Stomach smooth muscle (tissue), 2 donors: ENCODE results near the gene POU2F1.

Experiments
- H3K27ac ChIP-seq: one replicate; pipeline ENCODE4 v1.7.0; 2013; ENCODE audit warnings: mild to moderate bottlenecking, low read length, inconsistent platforms
- H3K27me3 ChIP-seq, 2 donors: one replicate each; pipeline ENCODE4 v1.7.0; 2013; ENCODE audit warnings: low read length in 2 of 2; ENCODE audit not compliant: insufficient read depth in 2 of 2, control insufficient read depth in 1 of 2
- H3K36me3 ChIP-seq, 2 donors: one replicate each; pipeline ENCODE4 v1.7.0; 2013; ENCODE audit warnings: low read length in 2 of 2; ENCODE audit not compliant: control insufficient read depth in 2 of 2, insufficient read depth in 2 of 2
- H3K4me1 ChIP-seq: one replicate; pipeline ENCODE4 v1.7.0; 2013; ENCODE audit warnings: low read length; ENCODE audit not compliant: control insufficient read depth, insufficient read depth
- H3K4me3 ChIP-seq, 2 donors: one replicate each; pipeline ENCODE4 v1.7.0; 2013; ENCODE audit warnings: low read length in 2 of 2
- H3K9ac ChIP-seq, 2 donors: one replicate each; pipeline ENCODE4 v1.7.0; 2013; ENCODE audit warnings: low read length in 2 of 2, mild to moderate bottlenecking in 1 of 2
- H3K9me3 ChIP-seq, 2 donors: one replicate each; pipeline ENCODE4 v1.7.0; 2013; ENCODE audit warnings: low read length in 2 of 2; ENCODE audit not compliant: control insufficient read depth in 2 of 2
- donor health status: healthy.
- donor health status: Pancreatic carcinoma.

The POU2F1 gene

GRCh38 chr1:167367705-167368104, 147.0 kb downstream of the POU2F1 start:
- no peak overlapping the region for H3K9ac ChIP-seq
- H3K9me3 ChIP-seq, result no peaks in the 10 kb centered on the region
- no peak overlapping the region for H3K4me3 ChIP-seq
- no peaks in the 10 kb centered on the region for H3K4me1 ChIP-seq
- H3K27ac ChIP-seq, result no peak overlapping the region
- H3K36me3 ChIP-seq, result no peaks in the 10 kb centered on the region
- no peaks in the 10 kb centered on the region for H3K27me3 ChIP-seq

GRCh38 chr1:167369175-167369574, 148.5 kb downstream of the POU2F1 start:
- H3K27ac ChIP-seq, result no peak overlapping the region
- H3K4me3 ChIP-seq, result no peak overlapping the region
- H3K9me3 ChIP-seq, result no peaks in the 10 kb centered on the region
- no peaks in the 10 kb centered on the region for H3K36me3 ChIP-seq
- H3K9ac ChIP-seq, result no peak overlapping the region
- H3K4me1 ChIP-seq, result peaks cover 4% of the 10 kb centered on the region
- H3K27me3 ChIP-seq, result no peaks in the 10 kb centered on the region

- no peak overlapping the region for H3K27ac ChIP-seq
- no peaks in the 10 kb centered on the region for H3K36me3 ChIP-seq
- H3K27me3 ChIP-seq, result no peaks in the 10 kb centered on the region
- peaks cover 5% of the 10 kb centered on the region for H3K4me1 ChIP-seq
- no peak overlapping the region for H3K4me3 ChIP-seq
- no peaks in the 10 kb centered on the region for H3K9me3 ChIP-seq
- H3K9ac ChIP-seq, result no peak overlapping the region
These were observed 149.2 kb downstream of the POU2F1 start for GRCh38 chr1:167369933-167370332.

- no peak overlapping the region for H3K27ac ChIP-seq
- H3K27me3 ChIP-seq, result no peaks in the 10 kb centered on the region
- H3K4me3 ChIP-seq, result no peak overlapping the region
- no peak overlapping the region for H3K9ac ChIP-seq
- H3K9me3 ChIP-seq, result no peaks in the 10 kb centered on the region
- peaks cover 5% of the 10 kb centered on the region for H3K4me1 ChIP-seq
- peaks cover 0 to 3% of the 10 kb centered on the region in 2 donors for H3K36me3 ChIP-seq
These were observed 150.3 kb downstream of the POU2F1 start for GRCh38 chr1:167371030-167371429.

GRCh38 chr1:167373398-167373797, 152.7 kb downstream of the POU2F1 start:
- no peak overlapping the region for H3K9ac ChIP-seq
- peaks cover 5% of the 10 kb centered on the region for H3K4me1 ChIP-seq
- H3K9me3 ChIP-seq, result no peaks in the 10 kb centered on the region
- no peak overlapping the region for H3K27ac ChIP-seq
- no peak overlapping the region for H3K4me3 ChIP-seq
- H3K27me3 ChIP-seq, result no peaks in the 10 kb centered on the region
- H3K36me3 ChIP-seq, result peaks cover 5 to 6% of the 10 kb centered on the region in 2 donors

GRCh38 chr1:167373986-167374385, 153.3 kb downstream of the POU2F1 start:
- Histone ChIP-seq H3K27me3 (no peaks in the 10 kb centered on the region), H3K4me1 (peaks cover 5% of the 10 kb centered on the region), H3K27ac (no peak overlapping the region), H3K36me3 (peaks cover 5 to 6% of the 10 kb centered on the region in 2 donors), H3K9ac (no peak overlapping the region), H3K9me3 (no peaks in the 10 kb centered on the region), H3K4me3 (no peak overlapping the region)

- Histone ChIP-seq H3K27ac (no peak overlapping the region), H3K36me3 (peaks cover 5 to 6% of the 10 kb centered on the region in 2 donors), H3K27me3 (no peaks in the 10 kb centered on the region)
These were observed 155.3 kb downstream of the POU2F1 start for GRCh38 chr1:167375949-167376348.

GRCh38 chr1:167387251-167387910, 166.7 kb downstream of the POU2F1 start:
- no peak overlapping the region for H3K4me3 ChIP-seq
- H3K27me3 ChIP-seq, result no peaks in the 10 kb centered on the region
- peaks cover 4 to 16% of the 10 kb centered on the region in 2 donors for H3K36me3 ChIP-seq
- no peak overlapping the region for H3K27ac ChIP-seq
- H3K4me1 ChIP-seq, result no peaks in the 10 kb centered on the region
- no peaks in the 10 kb centered on the region for H3K9me3 ChIP-seq
- no peak overlapping the region for H3K9ac ChIP-seq

More at GRCh38 chr1:167375949-167376348, 155.3 kb downstream of the POU2F1 start:
- Histone ChIP-seq H3K4me1 (peaks cover 5% of the 10 kb centered on the region), H3K9me3 (no peaks in the 10 kb centered on the region), H3K9ac (no peak overlapping the region), H3K4me3 (no peak overlapping the region)

- Histone ChIP-seq H3K27ac (no peak overlapping the region), H3K9me3 (no peaks in the 10 kb centered on the region), H3K36me3 (peaks cover 4 to 16% of the 10 kb centered on the region in 2 donors), H3K4me1 (no peaks in the 10 kb centered on the region), H3K4me3 (no peak overlapping the region), H3K9ac (no peak overlapping the region), H3K27me3 (no peaks in the 10 kb centered on the region)
These were observed 168.3 kb downstream of the POU2F1 start for GRCh38 chr1:167388976-167389375.

GRCh38 chr1:167392200-167392696, 171.6 kb downstream of the POU2F1 start:
- H3K4me1 ChIP-seq, result no peaks in the 10 kb centered on the region
- H3K9me3 ChIP-seq, result no peaks in the 10 kb centered on the region
- H3K27me3 ChIP-seq, result no peaks in the 10 kb centered on the region
- H3K9ac ChIP-seq, result no peak overlapping the region
- H3K36me3 ChIP-seq, result peaks cover 10 to 14% of the 10 kb centered on the region in 2 donors
- no peak overlapping the region for H3K4me3 ChIP-seq
- no peak overlapping the region for H3K27ac ChIP-seq

GRCh38 chr1:167400359-167400953, 179.8 kb downstream of the POU2F1 start:
- Histone ChIP-seq H3K9me3 (no peaks in the 10 kb centered on the region), H3K27ac (no peak overlapping the region), H3K9ac (no peak overlapping the region), H3K4me3 (no peak overlapping the region), H3K4me1 (no peaks in the 10 kb centered on the region), H3K27me3 (no peaks in the 10 kb centered on the region), H3K36me3 (peaks cover 20 to 30% of the 10 kb centered on the region in 2 donors)
